GM19099 (cell line): Measurements from ENCODE around the gene PSTPIP2.

Experiments used
- POLR2A ChIP-seq: IDR thresholded peaks from 3 replicates; pipeline ENCODE4 v1.6.1; 2011; ENCODE audit warnings: low read depth; ENCODE audit not compliant: insufficient read length; ENCODE audit errors: extremely low read depth

Gene PSTPIP2

DNA sequence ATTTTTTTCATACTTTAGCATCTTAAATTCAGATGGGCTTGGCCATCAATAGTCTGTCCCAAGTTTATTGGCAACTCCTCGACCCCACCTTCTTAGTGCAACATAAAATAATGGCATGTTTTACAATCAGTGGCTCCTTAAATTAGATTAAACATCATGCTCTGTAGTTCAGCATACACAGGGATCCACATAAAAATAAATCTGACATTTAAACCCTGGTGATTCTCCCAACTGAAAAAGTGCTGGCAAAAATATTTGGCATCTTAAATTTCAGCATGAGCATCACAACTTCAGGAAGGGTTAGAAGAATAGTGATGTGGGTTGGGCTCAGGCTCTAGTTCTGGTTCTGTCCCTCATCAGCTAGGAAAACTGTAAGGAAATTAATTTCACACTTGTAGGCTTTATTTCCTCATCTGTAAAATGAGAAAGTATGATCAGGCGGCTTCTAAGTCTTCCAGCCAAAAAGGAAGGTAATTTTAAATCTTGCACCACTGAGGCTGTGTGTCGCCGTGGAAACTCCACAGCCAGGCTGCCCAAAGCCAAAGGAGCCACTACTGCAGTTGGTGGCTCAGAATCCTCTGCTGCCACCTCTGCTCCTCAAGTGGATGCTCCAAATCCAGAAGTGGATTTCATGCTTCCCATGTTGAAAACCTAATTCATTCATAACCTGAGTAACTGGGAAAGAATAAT lies 87.4 kb downstream of the PSTPIP2 start:
- TF ChIP-seq POLR2A = no peak

DNA sequence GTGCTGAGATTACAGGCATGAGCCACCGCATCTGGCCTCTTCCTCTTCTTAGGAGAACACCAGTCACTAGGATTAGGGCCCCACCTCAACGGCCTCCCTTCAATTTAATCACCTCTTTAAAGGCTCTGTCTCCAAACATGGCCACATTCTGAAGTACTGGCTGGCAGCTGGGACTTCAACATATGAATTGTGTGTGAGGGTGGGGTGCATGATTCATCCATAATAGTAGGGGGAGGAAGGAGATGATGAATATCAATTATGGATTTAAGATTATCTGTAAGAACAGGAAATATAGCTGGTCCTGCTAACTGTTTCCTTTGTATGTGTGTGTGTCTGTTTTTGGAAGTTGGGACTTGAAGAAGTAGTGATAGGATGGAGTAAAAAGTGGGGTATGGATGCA lies 90.2 kb downstream of the PSTPIP2 start:
- no peak for TF ChIP-seq POLR2A

DNA sequence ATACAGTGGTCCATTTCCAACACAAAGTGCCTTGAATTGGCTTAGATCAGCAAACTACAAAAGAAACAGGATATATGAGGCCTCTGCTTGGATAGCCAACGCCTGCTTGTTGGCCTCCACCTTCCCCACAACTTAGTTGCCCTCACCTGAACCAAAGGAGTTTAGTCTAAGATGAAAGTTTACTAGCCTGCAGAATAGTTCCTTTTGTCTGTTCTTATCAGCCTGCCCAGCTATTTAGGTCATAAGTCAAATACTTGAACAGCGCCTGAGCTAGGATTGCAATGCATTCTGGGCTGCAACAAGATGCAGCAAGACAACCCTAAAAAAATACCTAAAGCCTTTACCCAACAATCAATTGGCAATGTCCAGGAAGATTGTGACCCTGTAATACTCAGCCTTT lies 91.8 kb downstream of the PSTPIP2 start:
- TF ChIP-seq POLR2A = no peak

DNA sequence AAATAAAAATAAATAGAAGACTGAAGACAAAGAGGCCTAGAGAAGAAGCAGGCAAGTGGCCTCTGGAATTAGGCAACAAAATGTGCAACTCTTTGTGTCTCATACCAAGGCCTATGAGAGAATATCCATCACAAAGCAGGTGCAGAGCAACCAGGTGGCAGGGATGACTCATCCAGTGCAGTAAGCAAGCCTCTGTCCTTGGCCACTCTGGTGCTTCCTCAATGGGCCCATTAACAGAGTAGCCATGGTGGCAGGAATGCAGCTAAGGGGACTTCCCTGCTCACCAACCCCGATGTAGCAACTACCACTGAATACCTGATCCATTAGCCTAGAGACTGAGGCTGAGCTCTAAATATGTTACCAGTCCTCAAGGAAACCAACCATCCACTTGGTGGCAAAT lies 94.0 kb downstream of the PSTPIP2 start:
- TF ChIP-seq POLR2A = no peak

DNA sequence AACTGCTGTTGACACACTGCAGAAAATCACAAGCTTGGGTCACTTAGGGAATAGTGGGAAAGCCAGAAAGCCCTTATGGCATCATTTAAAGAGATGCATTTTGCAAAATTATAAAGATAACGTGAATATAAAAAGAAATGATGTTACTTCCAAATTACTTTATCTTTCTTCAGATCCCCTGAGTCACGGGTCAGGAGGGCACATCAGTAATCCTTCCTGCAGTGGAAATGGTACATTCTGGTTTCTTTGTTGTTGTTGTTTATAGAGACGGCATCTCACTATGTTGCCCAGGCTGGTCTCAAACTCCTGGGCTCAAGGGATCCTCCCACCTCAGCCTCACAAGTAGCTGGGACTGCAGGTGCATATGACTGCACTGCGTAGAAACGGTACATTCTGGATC lies 95.1 kb downstream of the PSTPIP2 start:
- TF ChIP-seq POLR2A = no peak

DNA sequence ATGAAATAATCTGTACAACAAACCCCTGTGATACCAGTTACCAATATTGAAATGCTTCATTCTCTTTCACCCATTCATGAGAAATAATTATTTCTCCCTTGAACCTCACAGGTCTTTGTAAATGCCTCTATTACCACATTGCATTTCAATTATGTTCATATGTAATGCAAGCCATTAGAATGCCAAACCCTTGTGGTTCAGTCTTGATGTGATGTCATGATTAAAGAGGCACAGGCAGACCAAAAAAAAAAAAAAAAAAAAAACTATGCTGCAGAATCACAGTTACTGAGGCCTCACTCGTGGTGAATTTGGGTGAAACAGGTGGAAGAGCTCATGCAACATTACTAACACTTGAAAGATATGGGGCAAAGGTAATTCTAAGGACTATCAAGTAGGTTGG lies 95.5 kb downstream of the PSTPIP2 start:
- no peak for TF ChIP-seq POLR2A

DNA sequence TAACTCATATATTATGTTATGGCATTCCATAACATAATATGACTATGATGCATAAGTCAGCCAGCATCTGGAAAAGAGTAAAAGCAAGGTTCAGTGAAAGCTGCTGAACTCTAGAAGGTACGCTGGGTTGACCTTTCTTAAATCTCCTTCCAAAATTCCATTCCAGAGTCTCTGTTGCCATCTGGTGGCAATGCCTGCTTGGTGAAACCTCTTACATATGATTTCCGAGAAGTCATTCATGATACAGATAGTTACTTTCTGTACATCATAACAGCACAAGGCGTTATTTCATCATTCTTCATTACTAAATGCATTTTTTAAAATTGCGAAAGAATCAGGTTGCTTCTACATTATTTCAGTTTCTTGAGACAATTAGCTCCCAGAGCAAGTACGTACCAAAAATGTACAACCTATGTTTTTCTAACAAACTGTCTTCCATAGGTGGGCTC lies 97.9 kb downstream of the PSTPIP2 start:
- no peak for TF ChIP-seq POLR2A

DNA sequence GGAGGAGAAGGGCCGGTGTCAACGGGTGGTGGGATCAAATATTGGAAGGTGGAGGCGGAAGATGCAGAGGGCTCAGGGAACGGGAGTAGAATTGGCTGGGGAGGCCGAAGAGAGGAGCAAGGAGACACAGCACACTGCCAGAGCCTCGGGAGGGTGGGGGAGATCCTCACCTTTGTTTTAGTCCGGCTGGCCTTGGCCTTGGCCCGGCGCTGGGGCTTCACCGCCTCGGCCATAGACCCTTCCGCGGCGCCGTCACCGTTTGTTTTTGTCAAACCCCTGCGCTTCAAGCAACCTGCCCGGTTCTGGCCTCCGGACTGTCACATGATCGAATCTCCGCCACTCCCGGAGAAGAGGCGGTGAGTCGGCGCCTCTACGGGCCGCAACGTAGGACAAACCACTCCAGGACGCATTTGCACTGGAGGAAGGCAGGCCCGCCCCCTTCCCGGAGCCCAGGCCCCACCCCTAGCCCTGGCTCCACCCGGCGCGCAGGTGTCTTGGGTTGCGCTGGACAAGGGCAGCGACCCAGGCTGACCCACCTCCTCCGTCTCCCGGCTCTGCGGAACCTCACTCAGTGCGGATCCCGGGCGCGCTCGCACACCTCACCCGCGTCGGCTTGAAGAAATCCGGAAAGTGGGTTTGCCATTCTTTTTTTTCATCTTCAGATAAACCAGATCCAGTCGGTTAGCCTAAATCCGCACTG lies 104.9 kb downstream of the PSTPIP2 start, which contains the start of gene EPG5:
Gene EPG5, minus strand, starts transcription at position 323 of the 700 bp plus-strand sequence. Its CDS starts 90 bp downstream, at position 233.
- TF ChIP-seq POLR2A = peak; percentile 72

DNA sequence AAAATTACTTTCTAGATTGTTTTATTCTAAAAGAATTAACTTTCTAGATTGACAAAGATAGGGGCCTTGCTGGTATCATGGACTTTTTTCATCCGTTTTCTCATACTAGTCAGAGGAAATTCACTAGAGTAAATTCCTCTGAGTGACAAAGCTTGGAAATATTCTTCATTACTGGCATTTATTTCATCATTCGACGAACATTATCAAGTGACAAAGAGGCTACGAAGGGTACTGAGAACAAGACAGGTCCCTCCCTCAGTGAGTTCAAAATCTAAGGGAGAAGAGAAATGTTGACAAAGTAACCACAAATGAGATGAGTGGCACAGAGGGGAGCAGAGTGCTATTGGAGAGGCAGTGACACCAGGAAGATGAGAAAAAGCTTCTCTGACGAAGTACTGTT lies 109.2 kb downstream of the PSTPIP2 start:
- TF ChIP-seq POLR2A = no peak

DNA sequence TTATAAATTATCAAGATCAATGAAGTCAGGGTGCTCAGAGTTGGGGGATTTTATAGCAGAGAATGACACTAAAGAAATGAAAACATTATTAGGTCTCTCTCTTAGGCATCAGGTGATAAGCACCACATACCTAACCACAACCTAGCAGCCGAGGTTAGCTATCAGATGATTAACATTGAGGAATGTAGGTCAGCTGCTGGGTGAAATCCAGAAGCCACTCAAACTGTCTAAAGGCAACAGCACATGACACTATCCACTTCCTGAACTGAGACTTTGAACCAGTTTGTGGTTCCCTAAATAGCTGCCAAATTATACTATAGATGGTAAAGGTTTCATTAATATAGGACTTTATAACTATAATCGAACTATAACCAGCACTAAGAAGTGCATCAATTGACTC lies 109.6 kb downstream of the PSTPIP2 start:
- no peak for TF ChIP-seq POLR2A

DNA sequence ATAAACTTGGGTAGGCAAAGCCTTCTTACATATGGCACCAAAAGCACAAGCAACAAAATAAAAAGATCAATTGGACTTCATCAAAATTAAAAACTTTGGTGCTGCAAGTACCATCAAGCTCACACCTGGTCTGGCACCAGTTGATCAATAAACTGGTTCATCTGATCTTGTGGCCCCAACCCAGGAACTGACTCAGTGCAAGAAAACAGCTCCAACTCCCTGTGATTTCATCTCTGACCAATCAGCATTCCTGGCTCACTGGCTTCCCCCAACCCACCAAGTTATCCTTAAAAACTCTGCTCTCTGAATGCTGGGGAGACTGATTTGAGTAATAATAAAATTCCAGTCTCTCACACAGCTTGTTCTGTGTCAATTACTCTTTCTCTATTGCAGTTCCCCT lies 113.3 kb downstream of the PSTPIP2 start:
- TF ChIP-seq POLR2A = no peak

DNA sequence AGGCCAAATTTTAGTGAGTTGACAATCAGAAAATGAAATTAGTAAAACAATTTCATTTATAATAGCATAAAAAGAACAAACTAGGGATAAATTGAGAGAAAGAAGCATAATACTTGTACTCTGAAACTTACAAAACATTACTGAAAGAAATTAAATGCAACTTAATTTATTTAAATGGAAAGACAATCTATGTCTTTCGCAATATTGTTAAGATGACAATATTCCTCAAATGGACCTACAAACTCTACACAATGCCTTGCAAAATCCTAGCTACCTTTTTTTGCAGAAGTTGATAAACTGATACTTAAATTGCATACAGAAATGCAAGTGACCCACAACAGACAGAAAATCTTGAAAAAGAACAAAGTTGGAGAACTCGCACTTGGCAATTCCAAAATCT lies 114.0 kb downstream of the PSTPIP2 start:
- TF ChIP-seq POLR2A = no peak

DNA sequence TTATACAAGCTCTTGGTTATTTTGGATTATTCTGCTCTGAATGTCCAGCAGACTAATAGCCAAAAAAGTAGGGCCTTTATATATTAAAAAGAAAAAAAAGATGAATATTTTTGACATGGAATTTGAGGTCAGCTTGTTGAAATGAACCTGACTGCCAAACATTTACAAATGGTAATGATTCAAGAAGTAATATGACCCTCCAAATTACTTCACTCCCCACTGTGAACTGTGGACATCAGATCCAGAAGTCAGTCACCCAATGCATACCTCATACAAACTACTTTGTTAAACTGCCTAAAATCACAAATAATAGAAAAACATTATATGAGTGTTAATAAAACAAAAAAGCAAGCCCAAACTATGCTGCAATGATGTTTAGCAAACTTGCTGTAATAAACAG lies 115.0 kb downstream of the PSTPIP2 start:
- TF ChIP-seq POLR2A = no peak

DNA sequence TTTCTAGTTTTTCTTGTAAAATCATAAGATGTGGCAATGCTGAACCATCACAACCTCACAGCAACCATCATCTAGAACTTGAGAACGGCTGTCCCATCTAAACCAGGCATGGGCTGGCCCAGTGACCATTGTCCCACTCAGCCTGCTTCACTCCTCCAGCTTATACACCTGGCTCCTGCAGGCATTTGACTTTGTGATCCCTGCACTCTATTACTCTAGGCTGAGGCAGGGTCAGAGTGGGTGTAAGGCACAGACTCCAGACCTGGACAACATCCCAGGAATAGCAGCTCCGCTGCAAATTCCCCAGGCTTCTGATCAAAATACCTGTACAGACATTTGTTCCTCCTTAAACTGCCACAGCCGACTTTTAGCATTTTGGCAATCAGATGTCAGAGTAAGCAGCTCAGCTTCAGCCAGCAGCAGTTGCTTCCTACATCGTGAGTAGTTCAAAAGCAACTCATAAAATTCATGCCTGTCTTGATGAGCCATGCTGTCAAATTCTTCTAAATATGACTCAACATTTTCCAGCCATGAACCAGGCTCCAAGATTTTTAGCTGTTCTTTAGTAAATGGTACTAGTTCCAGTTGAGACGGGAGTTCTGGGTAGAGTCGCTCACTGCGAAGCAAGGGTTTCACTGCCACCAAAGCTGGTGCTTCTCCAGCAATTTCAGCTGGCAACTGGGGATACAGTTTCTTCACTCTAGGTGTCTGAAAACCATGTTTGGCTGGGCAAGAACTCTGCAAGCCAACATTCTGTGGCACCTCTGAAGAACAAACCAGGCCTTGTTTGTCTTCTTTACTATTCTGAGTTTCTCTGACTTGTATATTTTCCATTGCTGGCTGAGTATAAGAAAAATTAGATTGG lies 117.8 kb downstream of the PSTPIP2 start:
- TF ChIP-seq POLR2A = no peak

DNA sequence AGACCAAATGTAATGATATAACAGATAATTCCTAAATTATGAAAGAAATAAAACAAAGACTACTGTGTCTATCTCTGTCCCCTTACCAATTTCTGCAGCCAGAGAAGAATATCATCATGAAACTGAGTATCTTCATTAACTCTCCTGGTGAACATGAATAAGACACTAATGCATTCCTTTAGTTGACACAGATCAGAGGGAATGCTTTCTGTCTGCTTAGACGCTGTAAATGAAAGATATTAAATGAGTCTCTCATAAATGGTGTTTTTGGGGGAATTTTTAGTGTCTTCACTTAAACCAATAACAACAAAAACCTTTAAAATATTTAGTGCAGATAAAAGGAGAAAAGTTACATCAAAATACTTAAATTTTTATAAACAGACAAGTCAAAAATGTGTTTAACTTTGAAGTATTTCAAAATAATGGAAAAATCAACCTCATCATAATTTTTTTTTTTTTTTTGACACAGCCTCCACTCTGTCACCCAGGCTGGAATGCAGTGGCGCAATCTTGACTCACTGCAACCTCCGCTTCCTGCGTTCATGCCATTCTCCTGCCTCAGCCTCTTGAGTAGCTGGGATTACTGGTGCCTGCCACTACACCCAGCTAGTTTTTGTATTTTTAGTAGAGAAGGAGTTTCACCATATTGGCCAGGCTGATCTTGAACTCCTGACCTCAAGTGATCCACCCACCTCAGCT lies 120.9 kb downstream of the PSTPIP2 start:
- no peak for TF ChIP-seq POLR2A
